G401.6 (cell line): Measurements from ENCODE around the gene SLC39A8.
"Not testable (repeated sequence)": the region's sequence is repeated elsewhere in the genome, so short reads cannot be mapped to it uniquely, and the experiment has no call there.

Experiments
- FAIRE-seq: peaks from 2 replicates; lab custom pipeline; 2012; peaks lifted over from hg19 to GRCh38; lab: Jason Lieb, UNC

The SLC39A8 gene

GRCh38 chr4:102299354-102300107 lies 45.8 kb downstream of the SLC39A8 start:
- no peak for FAIRE-seq

- FAIRE-seq = no peak
Measured at GRCh38 chr4:102298716-102299115, 46.6 kb downstream of the SLC39A8 start.

- FAIRE-seq = peak; percentile 31
Measured at GRCh38 chr4:102295153-102295862, 50.0 kb downstream of the SLC39A8 start.

GRCh38 chr4:102288497-102288896 lies 56.8 kb downstream of the SLC39A8 start:
- FAIRE-seq = no peak

- FAIRE-seq = no peak
Measured at GRCh38 chr4:102285831-102286230, 59.5 kb downstream of the SLC39A8 start.

GRCh38 chr4:102281171-102281839 lies 64.0 kb downstream of the SLC39A8 start:
- no peak for FAIRE-seq

- not testable (repeated sequence) for FAIRE-seq
Measured at GRCh38 chr4:102273317-102273716, 72.0 kb downstream of the SLC39A8 start.

GRCh38 chr4:102272318-102272717 lies 73.0 kb downstream of the SLC39A8 start:
- no peak for FAIRE-seq

- FAIRE-seq = no peak
Measured at GRCh38 chr4:102268355-102268754, 76.9 kb downstream of the SLC39A8 start.

- FAIRE-seq = peak; percentile 31
Measured at GRCh38 chr4:102263024-102263787, 82.1 kb downstream of the SLC39A8 start.

- no peak for FAIRE-seq
Measured at GRCh38 chr4:102259702-102260101, 85.6 kb downstream of the SLC39A8 start.

GRCh38 chr4:102259081-102259480 lies 86.2 kb downstream of the SLC39A8 start:
- no peak for FAIRE-seq

- FAIRE-seq = no peak
Measured at GRCh38 chr4:102256321-102256720, 89.0 kb downstream of the SLC39A8 start.

GRCh38 chr4:102253860-102254259 lies 91.4 kb downstream of the SLC39A8 start:
- FAIRE-seq = no peak

GRCh38 chr4:102252171-102252570 lies 93.1 kb downstream of the SLC39A8 start:
- no peak for FAIRE-seq

GRCh38 chr4:102250341-102250740 lies 94.9 kb downstream of the SLC39A8 start:
- no peak for FAIRE-seq

- no peak for FAIRE-seq
Measured at GRCh38 chr4:102247041-102247440, 98.2 kb downstream of the SLC39A8 start.

- FAIRE-seq = no peak
Measured at GRCh38 chr4:102246416-102246815, 98.9 kb downstream of the SLC39A8 start.

- FAIRE-seq = no peak
Measured at GRCh38 chr4:102244878-102245535, 100.3 kb downstream of the SLC39A8 start.

- not testable (repeated sequence) for FAIRE-seq
Measured at GRCh38 chr4:102243296-102243695, 102.0 kb downstream of the SLC39A8 start.

GRCh38 chr4:102234243-102234838 lies 110.9 kb downstream of the SLC39A8 start:
- no peak for FAIRE-seq
